Upper lobe of right lung (tissue), 1 donor: Measurements from ENCODE around the gene TAAR9. TPM values are rescaled to one million over a fixed set of nuclear protein-coding genes. Genes with fewer than 3 reads are reported as not detected.
"Not testable (repeated sequence)": the region's sequence is repeated elsewhere in the genome, so short reads cannot be mapped to it uniquely, and the experiment has no call there.

Experiments used
- ATAC-seq: fragments of 200-7000 bp; cut with Tn5 transposase; one replicate; pipeline ENCODE4 v1.9.1; 2020; ENCODE audit warnings: mild to moderate bottlenecking, moderate library complexity
- DNase-seq: peaks from one replicate; pipeline ENCODE4 v3.0.0-alpha.2; 2020
- H3K27ac ChIP-seq: fragments of 200-600 bp; one replicate; pipeline ENCODE4 v1.8.0; 2022
- H3K27me3 ChIP-seq: fragments of 200-600 bp; one replicate; pipeline ENCODE4 v1.8.0; 2022; ENCODE audit warnings: mild to moderate bottlenecking
- H3K36me3 ChIP-seq: fragments of 200-600 bp; one replicate; pipeline ENCODE4 v1.8.0; 2022
- H3K4me1 ChIP-seq: fragments of 200-600 bp; one replicate; pipeline ENCODE4 v1.8.0; 2022
- H3K4me3 ChIP-seq: fragments of 200-600 bp; one replicate; pipeline ENCODE4 v1.8.0; 2022; ENCODE audit warnings: mild to moderate bottlenecking
- H3K9me3 ChIP-seq: fragments of 200-600 bp; one replicate; pipeline ENCODE4 v1.8.0; 2022
- intact Hi-C: fragments of 100-400 bp; cut with DNase I; formaldehyde crosslinking; loops from one replicate; pipeline ENCODE4 v1.11.0; 2022
- total RNA-seq: library from RNA; stranded (reverse); fragmentation: NEBNext Ultra II Directional; extraction: Animal tissue kit (Norgen Biotek cat#: 25700); gene quantifications from one replicate; pipeline ENCODE4 v1.2.1, GENCODE V29; 2021
- TF ChIP-seq, protein P1 (sequence below): fragments of 200-600 bp; IDR thresholded peaks from one replicate; pipeline ENCODE4 v1.8.0; 2022; ENCODE audit warnings: antibody characterized with exemption
- donor health status: DM: no; HTN: yes; CAD: no; lungs with severe emphysema.

The TAAR9 gene
- total RNA-seq, 1 donor from 2014 or later = not detected

GRCh38 chr6:132552372-132552771 lies 14.3 kb downstream of the TAAR9 start, which contains the start of gene TAAR8:
TSS of gene TAAR8 (plus strand) at chr6:132552672. CDS start at chr6:132552693, 21 bp downstream.
- Histone ChIP-seq H3K36me3 (no peaks in the 10 kb centered on the region), H3K4me1 (no peaks in the 10 kb centered on the region), H3K27ac (no peak within 1 kb of the TSS), H3K4me3 (no peak within 1 kb of the TSS), H3K27me3 (peaks cover 8% of the 10 kb centered on the region), H3K9me3 (no peaks in the 10 kb centered on the region)
- TF ChIP-seq, protein P1, sequence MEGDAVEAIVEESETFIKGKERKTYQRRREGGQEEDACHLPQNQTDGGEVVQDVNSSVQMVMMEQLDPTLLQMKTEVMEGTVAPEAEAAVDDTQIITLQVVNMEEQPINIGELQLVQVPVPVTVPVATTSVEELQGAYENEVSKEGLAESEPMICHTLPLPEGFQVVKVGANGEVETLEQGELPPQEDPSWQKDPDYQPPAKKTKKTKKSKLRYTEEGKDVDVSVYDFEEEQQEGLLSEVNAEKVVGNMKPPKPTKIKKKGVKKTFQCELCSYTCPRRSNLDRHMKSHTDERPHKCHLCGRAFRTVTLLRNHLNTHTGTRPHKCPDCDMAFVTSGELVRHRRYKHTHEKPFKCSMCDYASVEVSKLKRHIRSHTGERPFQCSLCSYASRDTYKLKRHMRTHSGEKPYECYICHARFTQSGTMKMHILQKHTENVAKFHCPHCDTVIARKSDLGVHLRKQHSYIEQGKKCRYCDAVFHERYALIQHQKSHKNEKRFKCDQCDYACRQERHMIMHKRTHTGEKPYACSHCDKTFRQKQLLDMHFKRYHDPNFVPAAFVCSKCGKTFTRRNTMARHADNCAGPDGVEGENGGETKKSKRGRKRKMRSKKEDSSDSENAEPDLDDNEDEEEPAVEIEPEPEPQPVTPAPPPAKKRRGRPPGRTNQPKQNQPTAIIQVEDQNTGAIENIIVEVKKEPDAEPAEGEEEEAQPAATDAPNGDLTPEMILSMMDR = no peak
- intact Hi-C loops = no loop called here
- no peak for DNase-seq
- ATAC-seq = no peak

- H3K9me3 ChIP-seq, H3K27ac ChIP-seq, H3K27me3 ChIP-seq, H3K4me1 ChIP-seq, H3K36me3 ChIP-seq, DNase-seq, H3K4me3 ChIP-seq, ATAC-seq, intact Hi-C loops: not testable (repeated sequence)
Observed at GRCh38 chr6:132560087-132560486, 22.0 kb downstream of the TAAR9 start.

- Histone ChIP-seq H3K4me1 (no peaks in the 10 kb centered on the region), H3K4me3 (no peak overlapping the region), H3K36me3 (no peaks in the 10 kb centered on the region), H3K27me3 (peaks cover 10% of the 10 kb centered on the region), H3K9me3 (no peaks in the 10 kb centered on the region), H3K27ac (no peak overlapping the region)
- DNase-seq (no peak), ATAC-seq (no peak)
- TF ChIP-seq, protein P1 = no peak
- intact Hi-C loops = no loop called here
Observed at GRCh38 chr6:132566404-132566803, 28.3 kb downstream of the TAAR9 start.

- TF ChIP-seq, protein P1 = no peak
- DNase-seq (no peak), ATAC-seq (no peak)
- no peaks in the 10 kb centered on the region for H3K36me3 ChIP-seq
- no peak overlapping the region for H3K4me3 ChIP-seq
- no peaks in the 10 kb centered on the region for H3K9me3 ChIP-seq
- no peaks in the 10 kb centered on the region for H3K4me1 ChIP-seq
- intact Hi-C loops = no loop called here
- no peak overlapping the region for H3K27ac ChIP-seq
- peaks cover 10% of the 10 kb centered on the region for H3K27me3 ChIP-seq
Observed at GRCh38 chr6:132567566-132567965, 29.5 kb downstream of the TAAR9 start.

GRCh38 chr6:132568611-132569010 lies 30.5 kb downstream of the TAAR9 start:
- DNase-seq = no peak
- no peak for ATAC-seq
- no peaks in the 10 kb centered on the region for H3K4me1 ChIP-seq
- H3K27ac ChIP-seq = no peak overlapping the region
- H3K27me3 ChIP-seq = peaks cover 10% of the 10 kb centered on the region
- H3K4me3 ChIP-seq = no peak overlapping the region
- intact Hi-C loops = no loop called here
- TF ChIP-seq, protein P1 = no peak
- H3K36me3 ChIP-seq = no peaks in the 10 kb centered on the region
- H3K9me3 ChIP-seq = no peaks in the 10 kb centered on the region

DNA sequence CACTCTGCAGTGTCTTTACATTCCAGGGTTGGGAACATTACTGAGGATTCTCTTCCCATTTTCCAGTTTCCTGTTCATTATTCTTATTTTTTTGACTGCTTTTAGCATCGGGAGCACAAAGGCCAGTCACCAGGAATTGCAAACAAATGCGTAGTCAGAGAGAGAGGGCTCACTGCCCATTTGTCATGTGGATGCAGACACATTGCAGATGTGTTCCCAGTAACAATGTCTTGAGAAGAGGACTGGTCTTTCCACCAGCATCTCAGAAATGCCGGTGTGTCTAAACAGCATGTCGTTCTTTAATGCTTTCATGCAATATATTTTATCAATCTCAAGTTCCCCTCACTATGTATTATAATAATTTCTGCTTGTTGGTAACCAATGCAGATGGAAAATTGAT lies 31.1 kb downstream of the TAAR9 start:
- ATAC-seq = no peak
- H3K4me1 ChIP-seq = no peaks in the 10 kb centered on the region
- TF ChIP-seq, protein P1 = no peak
- intact Hi-C loops = no loop called here
- peaks cover 10% of the 10 kb centered on the region for H3K27me3 ChIP-seq
- H3K36me3 ChIP-seq = no peaks in the 10 kb centered on the region
- no peak for DNase-seq
- no peak overlapping the region for H3K4me3 ChIP-seq
- no peaks in the 10 kb centered on the region for H3K9me3 ChIP-seq
- no peak overlapping the region for H3K27ac ChIP-seq
